ENCODE data around the gene C22orf39.

Gene C22orf39

DNA sequence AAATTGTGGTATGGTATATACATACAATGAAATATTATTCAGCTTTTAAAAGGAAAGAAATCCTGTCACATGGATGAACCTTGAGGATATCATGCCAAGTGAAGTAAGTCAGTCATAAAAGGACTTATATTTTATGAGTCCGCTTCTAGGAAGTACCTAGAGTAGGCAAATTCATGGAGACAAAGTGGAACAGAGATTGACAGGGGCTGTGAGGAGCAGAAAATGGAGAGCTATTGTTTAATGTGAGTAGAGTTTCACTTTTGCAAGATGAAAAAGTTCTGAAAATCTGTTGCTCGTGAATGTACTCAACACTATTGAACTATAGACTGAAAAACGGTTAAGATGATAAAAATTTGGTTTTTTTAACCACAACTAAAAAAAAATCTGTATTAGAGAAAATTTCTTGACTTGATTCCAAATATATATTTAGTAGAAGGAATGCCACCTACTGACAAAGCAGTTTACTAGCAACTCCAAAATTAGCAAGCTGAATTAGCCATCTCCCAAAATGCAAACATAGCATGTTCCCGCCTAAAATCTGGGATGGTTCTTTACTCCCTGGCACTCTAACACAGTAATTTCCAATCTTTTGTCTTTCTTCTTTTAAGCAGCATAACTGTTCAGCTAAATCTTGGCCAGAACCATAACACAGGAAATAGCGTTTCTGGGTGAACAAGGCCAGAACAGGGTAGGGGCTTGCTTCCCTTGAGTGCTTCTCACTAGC is 30.0 kb upstream of the C22orf39 start:
- no peak for DNase-seq (ENCODE audit: low spot score)

DNA sequence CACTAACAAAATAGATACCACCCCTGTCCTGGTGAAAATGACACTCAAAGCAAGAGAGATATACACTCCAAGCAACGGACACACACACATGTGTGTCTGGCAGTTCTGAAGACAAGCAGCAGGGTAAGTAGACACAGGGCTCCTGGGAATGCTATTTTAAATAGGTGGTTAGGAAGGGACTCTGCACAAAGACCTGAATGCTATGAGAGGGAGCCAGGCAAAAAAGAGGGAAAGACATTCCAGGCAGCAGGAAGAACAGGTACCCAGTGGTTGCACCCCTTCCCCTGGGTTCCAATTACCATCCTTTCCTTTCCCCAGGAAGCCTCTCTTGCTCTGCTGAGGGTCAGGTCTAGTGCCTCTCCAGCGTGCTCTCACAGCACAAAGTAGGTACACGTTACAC is 28.5 kb upstream of the C22orf39 start:
- DNase-seq (ENCODE audit: low spot score): no peak

DNA sequence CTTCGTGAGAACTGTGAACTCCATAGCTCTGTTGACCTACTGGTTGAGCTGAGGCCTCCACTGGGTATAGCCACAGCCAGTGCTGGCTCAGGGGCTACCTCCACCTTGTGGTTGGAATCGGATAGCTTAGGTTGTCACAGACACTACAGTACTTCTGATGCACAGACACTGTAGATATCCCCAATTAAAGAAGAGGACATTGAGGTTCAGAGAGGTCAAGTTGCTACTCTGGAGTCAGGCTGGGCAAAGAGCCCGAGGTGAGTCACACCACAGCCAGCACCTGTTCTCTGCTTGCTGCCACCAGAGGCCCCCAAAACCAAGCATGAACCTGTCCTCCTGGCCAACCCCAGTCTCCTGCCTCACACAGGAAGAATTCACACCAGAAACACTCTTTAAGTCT is 26.1 kb upstream of the C22orf39 start:
- DNase-seq (ENCODE audit: low spot score): no peak

DNA sequence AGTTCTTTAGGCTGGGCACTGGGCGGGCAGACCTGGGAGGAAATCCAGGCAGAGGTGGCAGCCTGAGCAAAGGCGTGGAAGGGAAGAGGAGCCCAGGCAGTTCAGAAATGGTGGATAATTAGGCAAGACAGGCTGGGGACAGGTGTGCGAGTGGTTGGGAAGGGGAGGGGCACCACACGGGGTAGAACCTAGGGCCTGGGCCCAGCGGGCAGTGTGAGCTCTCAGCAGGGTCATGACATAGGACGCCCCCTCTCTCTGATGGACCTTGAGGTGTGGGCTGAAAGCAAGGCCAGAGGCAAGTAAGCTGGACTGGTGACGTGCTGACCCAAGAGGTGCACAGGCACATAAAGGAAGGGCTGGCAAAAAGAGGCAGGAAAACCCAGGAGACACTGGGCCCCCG is 24.7 kb upstream of the C22orf39 start:
- no peak for DNase-seq (ENCODE audit: low spot score)

DNA sequence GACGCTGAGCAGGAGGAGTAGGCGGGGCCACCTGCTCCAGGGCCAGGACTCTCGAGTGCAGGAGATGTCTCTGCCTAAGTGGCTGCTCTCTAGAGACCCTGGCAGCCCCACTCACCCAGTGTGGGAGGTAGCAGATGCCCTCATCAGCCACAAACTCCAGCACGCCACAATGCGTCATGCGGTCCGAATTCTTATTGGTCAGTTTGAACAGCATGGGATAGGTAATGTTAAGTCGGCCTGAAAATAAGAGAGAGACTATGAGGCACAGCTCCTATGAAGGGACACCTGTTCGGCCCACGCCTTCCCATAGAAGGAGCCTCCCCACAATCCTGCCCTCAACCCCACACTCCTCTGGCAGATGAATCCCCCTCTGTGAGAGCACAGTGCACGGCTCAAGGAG is 24.1 kb upstream of the C22orf39 start:
- DNase-seq (ENCODE audit: low spot score): no peak

DNA sequence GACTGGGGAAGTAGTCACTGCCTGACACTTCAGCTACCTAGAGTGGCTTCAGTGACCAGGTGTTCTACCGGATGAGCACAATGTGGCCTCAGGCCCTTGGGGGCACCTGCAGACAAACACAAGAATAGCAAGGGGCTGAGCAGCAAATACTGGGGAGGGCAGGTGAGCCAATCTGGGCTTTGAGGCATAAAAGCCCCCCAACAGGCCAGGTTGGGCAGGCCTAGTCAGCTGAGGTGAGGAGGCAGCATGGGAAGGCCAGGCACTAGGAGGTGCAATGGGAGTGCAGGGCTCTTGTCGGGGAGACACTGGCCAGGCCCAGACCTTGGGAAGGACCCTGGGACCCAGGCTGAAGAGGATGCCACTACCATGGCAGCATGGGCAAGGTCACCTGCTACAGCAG is 22.5 kb upstream of the C22orf39 start:
- DNase-seq (ENCODE audit: low spot score): no peak

DNA sequence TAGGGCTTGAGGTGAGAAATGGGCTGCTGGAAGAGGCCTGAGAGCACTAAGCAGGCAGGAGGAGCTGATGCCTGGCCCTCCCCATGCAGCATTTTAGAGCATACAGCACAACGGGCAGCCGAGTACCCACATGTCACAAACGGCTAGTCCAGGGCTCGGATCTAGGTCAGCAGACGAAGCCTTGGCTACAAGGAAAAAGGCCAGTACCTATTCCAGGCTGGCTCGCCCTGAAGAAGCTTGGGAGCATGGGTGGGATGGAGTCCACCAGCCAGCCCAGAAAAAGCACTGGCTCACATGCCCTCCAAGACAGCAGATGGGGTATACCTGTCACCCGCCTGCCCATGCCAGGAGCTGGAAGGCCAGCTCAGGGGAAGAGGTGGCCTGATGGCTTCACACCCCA is 21.9 kb upstream of the C22orf39 start:
- DNase-seq (ENCODE audit: low spot score): no peak

DNA sequence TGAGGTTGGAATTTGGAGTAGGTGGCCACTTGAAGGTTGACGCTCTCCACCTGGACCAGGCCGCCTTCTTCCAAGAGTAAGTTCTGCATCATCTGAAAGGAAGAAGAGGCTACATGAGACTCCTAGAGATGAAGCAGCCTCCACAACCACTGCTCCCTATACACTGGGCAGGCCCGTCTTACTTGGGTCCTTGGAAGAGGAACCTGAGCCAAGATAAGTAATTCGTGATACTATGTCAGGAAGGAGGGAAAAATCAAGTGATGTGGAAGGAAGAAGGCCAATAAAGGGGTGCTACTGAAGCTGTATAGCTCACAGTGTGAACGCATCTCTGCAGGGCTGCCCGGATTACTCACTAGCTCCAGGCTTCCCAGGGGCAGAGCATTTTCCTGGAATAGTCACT is 20.4 kb upstream of the C22orf39 start:
- no peak for DNase-seq (ENCODE audit: low spot score)

DNA sequence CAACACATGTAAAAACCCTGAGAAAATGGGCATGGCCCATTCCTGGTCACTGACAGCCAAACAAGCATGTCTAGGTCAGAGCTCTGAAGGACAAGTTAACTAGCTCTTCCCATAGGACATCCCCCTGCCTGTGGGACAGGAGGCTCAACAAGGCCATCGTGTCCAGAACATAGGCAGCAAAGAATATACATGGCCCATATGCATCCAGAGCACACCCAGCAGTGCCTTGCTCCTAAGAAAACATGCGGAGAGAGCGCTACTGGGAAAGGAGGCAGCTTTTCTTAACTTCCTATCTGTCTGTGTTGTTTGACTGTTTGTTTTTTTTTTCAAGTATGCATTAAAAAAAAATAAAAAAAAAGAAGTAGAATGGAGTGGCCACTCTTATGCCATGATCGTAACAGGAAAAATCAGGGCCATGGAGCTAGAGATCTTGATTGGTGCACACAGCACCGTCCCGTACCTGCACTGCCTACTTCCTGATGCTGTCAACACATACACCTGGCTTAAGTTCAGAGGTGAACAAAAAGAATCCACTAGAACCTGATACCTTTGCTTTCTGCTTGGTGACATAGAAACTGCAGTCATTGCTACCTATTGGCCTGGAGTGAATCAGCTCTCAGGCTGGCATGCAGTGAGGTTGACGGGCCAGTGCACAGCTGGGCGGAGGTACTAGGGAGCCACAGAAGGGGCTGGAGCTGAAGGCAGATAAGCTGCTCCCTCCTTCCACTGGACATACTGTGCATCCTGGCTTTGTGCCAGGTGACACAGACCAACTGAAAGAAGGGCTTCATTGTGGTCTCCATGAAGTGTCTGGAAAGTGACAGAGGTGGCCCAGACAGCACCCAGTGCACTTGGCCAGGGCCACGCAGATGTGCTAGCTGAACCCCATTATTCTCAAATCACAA is 19.6 kb upstream of the C22orf39 start:
- no peak for DNase-seq (ENCODE audit: low spot score)

DNA sequence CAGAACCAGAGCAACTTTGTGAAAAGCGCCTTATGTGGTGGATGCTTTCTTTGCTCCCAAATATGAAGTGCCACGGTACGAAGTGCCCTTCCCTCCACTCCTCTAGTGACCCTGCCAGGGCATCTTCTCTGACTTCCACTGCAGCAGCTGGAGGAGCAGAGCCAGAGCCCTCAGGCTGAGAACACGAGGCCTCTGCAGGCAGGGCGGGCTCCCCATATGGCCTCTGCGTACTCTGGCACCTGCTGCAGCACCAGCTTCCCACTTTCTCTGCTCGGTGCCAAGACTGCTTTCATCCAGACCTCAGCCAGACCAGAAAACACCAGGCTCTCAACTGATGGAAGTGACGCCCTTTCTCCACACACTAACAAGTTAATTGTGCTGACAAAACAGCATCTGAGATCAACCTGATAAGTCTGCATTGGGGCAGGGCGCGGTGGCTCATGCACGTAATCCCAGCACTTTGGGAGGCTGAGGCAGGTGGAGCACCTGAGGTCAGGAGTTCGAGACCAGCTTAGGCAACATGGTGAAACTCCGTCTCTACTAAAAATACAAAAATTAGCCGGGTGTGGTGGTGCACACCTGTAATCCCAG is 18.7 kb upstream of the C22orf39 start:
- no peak for DNase-seq (ENCODE audit: low spot score)

DNA sequence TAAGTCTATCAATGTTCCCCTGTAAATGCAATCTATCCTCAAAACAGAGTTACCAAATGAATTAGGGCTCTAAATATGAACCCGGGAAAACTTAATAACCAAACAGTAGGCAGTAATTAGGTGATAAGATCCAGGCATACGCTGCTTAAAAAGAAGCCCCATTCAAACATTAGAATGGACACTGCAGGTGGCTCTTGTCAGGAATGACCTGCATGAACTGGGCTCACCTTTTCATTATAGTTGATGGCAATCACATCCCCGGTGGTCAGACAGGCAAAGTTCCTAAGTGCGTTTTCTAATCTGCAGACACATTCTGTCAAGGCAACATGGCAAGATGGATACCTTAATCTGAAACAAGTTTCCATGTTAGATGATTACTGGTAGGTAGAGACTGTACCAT is 17.5 kb upstream of the C22orf39 start:
- DNase-seq (ENCODE audit: low spot score): no peak

DNA sequence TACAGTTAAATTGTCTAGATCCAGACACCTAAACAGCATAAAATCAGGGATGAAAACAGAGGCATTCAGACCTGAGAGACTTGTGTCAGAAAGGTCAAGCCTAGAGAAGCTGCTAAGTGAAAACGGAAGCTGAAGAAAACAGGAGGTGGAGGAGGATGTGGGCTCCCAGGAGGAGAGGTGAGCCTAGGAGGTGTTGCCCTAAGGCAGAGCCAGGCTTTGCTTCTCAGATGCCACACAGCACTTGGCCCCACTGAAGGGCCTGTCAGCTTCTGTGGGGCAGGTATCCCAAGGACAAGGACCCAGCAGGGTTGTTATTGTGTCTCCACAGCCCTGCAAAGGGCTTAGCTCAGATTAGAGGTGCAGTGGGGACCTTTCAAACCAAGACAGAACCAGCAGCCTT is 17.0 kb upstream of the C22orf39 start:
- no peak for DNase-seq (ENCODE audit: low spot score)

DNA sequence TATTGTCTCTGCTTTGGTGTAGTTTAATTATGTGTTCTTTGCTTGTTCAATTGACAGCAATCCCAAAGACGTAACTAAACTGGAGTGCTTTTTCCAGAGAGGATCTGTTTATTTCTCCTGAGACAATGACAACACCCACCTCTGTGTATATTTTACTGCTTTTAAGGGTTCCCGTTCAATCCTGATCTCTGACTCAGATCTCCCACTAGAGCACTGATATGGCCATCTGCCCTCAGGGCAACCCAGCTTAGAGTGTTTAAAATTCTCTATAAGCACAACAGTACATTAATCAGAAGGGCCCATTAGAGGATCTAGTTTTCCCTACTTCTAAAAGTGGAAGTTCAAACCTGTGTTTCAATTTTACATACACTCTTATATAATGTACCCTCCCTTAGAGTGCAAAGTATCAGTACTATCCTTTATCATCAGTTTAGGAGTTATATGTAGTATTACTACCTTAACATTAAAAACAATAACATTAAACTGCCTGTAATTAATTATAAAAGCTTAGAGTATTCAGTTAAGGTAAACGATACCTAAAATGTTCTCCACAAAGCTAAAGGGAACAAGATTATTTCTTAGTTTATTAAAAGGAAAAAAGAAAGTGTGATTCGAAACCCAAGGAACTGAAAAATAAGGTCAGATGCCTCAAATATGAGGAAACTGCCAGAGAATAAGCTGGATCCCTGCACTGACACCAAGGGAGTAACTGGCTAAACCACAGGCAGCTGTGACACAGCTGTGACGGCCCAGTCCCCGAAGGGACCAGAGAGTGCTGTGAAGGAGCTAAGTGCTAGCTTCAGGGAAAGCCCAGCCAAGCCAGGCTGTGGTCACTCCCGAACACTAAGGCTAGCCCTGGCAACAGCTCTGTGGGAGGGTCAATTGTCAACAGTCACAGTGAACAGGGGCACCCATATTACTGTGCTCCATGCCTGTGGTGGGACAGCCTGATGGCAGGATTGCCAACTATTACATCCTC is 16.3 kb upstream of the C22orf39 start:
- DNase-seq (ENCODE audit: low spot score): no peak

DNA sequence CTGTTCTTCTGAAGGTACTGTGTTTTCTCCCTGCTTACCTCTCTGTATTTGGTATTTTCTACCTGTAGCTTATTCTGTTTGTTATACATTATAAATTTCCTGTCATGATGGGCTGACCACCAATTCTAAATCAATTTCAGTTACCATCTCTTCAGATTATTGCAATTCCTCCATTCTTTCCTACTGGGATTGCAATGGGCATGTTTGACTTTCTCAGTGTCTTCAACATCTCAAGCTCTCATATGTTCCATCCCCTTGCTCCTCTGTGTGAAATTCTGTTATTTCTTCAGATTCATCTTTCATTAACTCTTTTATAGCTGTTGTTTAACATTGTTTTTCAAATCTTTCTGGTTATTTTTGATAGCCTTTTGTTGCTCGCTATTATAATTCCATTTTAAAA is 15.5 kb upstream of the C22orf39 start:
- no peak for DNase-seq (ENCODE audit: low spot score)

DNA sequence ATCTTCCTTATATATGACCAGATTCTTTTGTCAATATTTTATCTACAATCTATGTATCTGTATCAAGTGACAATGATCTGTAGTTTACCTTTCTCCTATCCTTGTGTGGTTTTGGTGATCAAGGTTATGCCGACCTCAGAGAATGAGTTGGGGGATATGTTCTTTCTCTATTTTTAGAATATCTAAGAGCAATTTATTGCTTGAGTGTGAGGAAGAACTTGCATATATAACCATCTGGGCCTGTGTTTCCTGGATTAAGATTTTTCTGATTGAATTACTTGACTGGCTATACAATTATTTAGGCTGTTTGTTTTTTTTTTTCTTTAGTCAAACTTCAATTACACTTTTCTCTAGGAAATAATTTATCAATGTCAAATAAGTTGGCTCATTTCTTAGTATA is 14.0 kb upstream of the C22orf39 start:
- DNase-seq (ENCODE audit: low spot score): no peak

DNA sequence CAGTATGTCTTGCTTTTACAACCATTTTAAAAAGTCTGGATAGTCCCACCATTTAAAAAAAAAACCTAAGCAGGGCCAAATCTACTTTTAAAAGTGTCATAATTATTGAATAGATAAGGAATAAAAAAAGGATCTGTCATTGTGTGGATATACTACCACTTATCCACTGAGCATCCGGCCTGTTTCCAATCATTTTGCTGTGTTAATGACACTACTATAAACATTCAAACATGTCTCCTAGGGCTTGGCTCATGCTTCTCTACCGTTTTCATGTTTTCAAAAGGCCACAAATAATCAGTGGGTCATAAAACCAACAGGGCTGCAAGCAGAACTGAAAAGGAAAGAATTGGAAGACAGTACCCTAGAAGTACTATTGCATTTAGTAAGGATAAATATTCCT is 12.5 kb upstream of the C22orf39 start:
- no peak for DNase-seq (ENCODE audit: low spot score)

DNA sequence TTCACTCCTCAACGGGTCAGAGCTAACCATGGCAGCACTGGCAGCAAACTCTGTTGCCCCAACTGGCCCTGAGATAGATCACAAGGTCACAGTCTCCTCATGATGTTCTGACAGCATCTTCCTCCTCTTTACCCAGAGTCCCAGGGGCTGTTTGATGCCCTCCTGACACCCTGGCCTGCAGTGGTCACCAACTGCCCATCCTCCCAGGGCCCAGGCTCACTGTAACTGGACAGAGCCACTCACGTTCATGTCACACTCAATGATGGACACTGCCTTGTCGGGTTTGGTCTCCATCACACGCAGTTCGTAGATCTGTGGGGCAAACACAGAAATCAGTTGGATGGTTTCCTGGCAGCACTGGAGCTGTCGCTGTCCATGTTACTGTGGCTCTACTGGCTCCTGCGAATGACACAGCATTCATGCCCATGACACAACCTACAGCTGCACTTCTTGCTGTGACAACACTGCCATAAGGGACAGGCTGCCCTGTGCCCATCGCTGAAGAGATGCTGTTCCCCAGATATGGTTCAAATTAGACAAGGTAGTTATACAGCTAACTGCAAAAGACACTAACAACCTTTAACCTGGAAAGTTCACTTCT is 10.4 kb upstream of the C22orf39 start:
- no peak for DNase-seq (ENCODE audit: low spot score)

DNA sequence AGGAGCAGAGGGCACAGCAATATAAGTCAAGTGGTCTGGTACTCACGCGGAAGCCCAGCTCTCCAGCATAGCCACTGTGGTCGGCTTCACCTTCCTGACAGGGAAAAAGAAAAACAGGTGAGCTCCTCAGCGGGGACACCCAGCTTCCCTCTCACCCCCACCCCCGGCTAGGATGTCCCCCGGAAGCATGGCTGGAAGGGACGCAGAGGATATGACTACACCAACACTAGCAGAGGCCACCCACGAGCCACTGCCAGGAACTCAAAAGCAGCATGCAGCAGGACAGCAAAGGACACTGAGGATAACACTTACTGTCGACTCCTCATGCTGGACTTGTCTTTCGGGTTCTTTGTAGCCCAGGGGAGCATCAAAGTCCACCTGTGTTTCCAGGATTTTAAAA is 9.0 kb upstream of the C22orf39 start:
- DNase-seq (ENCODE audit: low spot score): no peak

DNA sequence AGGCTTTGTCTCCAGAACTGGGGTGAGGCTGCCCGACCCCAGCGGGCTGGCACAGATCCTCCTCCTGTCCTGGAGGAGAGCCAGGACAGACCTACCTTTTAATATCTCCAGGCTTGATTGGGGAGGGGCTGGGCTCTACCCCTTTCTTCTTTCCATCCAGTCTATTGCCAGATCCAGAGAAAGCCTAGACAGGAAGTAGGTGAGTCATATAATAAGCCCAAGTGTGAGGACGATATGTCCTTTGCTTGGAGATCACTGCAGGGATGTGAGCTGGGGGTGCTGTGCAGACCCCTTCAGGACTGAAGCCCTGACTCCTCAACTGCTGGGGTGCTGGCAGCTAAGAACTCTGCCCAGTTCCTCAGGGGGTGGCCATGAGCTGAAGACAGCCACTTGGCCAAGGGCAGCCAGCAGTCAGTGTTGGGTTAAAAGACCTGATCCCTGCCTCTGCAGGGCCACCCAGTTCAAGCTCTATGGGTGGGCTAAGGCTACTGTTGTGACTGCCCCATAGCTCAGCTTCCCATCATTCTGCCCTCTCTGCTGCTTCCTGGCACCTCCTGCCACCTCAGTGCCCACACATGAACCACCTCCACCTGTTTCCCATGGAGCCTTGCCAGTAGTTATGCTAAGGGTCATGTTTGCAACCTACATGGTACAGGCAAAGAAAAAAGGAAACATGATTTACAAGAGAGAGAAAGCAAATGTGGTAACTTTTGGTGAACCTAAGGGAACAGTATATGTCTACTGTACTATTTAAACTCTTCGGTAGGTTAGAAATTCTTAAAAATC is 8.3 kb upstream of the C22orf39 start:
- no peak for DNase-seq (ENCODE audit: low spot score)

DNA sequence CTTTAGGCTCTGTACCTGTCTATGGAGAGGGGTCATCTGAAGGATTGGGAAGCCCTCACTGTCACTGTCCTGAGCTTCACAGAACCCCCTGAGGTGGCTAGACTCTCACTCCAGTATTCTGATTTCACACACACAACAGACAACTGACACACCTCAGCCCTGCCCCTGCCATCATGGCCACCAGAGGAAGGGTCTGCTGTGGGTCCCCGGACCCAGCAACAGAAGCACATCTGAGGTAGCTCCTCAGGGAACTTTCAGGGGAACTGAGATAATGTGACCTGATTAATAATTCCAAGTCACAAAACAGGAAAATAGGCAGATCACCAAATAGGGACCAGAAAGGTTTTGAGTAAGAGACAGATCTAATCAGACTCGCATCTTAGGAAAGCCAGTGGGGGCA is 7.5 kb upstream of the C22orf39 start:
- DNase-seq (ENCODE audit: low spot score): no peak

DNA sequence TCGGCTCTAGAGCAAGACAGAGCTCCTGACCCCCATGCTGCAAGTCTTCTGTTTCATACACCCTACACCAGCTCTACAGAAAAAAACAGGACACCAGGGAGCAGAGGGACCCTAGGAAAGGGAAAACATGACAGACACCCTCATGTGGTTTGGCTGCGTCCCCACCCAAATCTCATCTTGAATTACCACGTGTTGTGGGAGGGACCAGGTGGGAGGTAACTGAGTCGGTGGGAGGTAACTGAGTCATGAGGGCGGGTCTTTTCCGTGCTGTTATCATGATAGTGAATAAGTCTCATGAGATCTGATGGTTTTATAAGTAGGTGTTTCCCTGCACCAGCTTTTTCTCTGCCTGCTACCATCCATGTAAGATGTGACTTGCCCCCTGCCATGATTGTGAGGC is 6.6 kb upstream of the C22orf39 start:
- no peak for DNase-seq (ENCODE audit: low spot score)
